Ureter (tissue), 1 donor: ENCODE measurements around the gene SIGLEC15. TPM values are rescaled to one million over a fixed set of nuclear protein-coding genes. Genes with fewer than 3 reads are reported as not detected.
"Not testable (repeated sequence)": the region's sequence is repeated elsewhere in the genome, so short reads cannot be mapped to it uniquely, and the experiment has no call there.

Source experiments
- DNase-seq: peaks from one replicate; pipeline ENCODE4 v3.0.0-alpha.2; 2020; ENCODE audit warnings: low spot score
- total RNA-seq: library from RNA; stranded (reverse); gene quantifications from one replicate; pipeline ENCODE4 v1.2.4, GENCODE V29; 2023
- donor health status: DM: yes; HTN: yes; CAD: no.

Gene SIGLEC15, protein sequence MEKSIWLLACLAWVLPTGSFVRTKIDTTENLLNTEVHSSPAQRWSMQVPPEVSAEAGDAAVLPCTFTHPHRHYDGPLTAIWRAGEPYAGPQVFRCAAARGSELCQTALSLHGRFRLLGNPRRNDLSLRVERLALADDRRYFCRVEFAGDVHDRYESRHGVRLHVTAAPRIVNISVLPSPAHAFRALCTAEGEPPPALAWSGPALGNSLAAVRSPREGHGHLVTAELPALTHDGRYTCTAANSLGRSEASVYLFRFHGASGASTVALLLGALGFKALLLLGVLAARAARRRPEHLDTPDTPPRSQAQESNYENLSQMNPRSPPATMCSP
- total RNA-seq, result 8.4 TPM

DNA sequence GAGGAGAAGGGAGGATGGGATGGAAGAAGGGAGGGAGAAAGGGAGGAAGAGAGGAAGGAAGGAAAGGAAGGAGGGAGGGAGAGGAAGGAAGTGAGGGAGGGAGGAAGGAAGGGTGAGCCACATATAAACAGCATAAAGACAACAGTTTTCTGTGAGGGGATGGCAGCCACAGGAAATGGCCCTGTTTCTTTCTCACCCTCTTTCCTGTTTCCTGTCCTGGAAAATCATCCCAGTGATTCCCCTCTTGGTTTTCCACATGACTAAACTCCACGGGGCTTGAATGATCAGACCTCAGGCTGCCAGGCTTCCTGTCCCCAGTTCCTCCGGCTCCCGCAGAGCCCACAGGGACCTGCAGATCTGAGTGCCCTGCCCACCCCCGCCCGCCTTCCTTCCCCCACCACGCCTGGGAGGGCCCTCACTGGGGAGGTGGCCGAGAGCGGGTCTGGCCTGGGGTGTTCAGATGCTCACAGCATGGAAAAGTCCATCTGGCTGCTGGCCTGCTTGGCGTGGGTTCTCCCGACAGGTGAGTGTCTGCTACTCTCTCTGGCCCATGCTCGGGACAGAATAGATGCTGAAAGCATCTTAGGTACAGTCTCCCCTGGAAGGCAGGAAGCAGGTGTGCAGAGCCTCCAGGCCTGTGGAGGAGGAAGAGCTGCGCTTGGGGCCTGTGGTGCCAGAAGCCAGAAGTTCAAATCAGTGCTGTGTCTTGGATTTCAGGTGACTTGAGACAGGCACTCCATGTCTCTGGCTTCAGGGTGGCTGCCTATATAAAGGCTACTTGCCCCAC, at the start of gene SIGLEC15:
Gene SIGLEC15, plus strand, starts transcription at position 418 of the 787 bp plus-strand sequence. Its CDS starts 54 bp downstream, at position 472.
- DNase-seq, result peak; percentile 39

DNA sequence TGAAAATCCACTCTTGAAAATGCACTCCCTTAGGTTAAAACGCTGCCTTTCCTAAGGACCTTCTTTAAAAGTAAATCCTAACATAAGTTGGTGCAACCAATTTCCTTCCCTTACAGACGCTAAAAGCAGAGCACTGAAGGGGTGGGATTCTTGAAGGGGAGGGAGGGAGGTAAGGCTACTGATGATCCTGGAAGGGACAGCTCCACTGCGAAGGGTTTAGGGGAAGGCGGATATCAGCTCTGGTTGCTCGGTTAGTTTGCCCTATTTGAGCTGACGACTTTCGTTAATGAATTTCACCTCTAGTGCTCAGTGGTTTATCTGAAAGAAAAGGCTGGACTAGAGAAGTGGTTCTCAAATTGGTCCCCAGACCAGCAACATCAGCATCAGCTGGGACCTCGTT, 49.7 kb upstream of the SIGLEC15 start:
- DNase-seq, result no peak

DNA sequence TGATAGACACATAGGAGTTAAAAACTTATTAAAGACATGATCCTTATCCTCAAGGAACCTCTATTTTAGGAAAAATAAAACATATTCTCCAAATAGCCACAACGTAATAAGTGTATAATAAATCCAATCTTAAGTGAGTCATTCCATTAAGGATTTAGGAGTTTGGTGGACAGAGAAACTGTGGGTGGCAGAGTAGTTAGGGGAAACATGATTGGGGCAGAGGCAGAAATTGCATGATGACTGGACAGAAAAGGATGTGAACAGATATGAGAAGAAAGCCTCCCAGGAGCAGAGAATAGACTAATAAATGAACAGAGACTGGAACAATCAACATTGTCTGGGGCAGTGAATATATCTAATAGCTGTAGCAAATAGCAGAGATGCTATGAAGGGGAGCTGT, 48.1 kb upstream of the SIGLEC15 start:
- DNase-seq, result no peak

GRCh38 chr18:45780568-45780967, 44.9 kb upstream of the SIGLEC15 start:
- DNase-seq, result no peak

GRCh38 chr18:45782662-45783061, 42.8 kb upstream of the SIGLEC15 start:
- no peak for DNase-seq

DNA sequence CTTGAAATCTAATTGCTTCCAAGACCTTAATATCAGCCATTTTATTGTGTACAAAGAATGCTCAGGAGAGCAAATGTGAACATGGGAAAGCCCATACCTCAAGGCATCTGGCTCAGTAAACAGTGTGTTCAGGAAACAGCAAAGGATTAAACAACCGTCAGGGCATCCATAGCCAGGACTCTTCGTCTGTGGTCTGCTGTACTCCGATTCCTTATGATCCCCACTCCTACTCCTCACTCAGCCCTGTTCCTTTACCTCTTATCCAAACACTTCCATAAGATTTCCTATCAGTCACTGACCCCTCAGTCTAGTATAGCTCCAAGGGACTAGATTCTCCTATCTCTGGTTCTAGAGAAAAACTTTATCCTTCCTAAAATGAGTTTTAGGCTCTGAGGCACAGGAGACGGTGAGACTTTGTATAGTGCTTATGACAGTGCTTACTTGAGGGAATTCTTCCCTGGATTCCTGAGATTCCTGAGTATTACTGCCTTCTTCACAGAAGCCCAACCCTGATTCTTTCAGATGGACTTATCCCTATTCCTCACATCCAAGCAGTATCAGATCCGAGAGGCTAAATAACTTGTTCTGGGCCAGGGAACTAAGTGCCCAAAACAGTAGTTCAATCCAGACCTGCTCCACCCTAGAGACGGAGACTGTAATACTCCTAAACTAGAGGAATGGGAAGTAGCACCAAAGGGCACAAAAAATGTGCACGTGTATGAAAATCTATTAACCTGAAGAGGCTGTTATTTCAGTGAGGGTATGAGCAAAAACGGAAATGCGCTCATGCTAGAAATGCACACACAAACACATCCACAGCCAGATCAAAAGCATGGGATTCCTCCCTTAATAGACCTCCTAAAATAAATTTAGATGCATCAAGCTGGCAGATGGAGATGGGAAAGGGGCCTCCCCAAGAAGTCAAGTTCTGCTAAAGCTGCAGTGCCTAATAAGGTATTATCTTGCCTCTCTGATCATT, 42.1 kb upstream of the SIGLEC15 start:
- no peak for DNase-seq

GRCh38 chr18:45785134-45785533, 40.3 kb upstream of the SIGLEC15 start:
- no peak for DNase-seq

GRCh38 chr18:45786941-45787340, 38.5 kb upstream of the SIGLEC15 start:
- no peak for DNase-seq

DNA sequence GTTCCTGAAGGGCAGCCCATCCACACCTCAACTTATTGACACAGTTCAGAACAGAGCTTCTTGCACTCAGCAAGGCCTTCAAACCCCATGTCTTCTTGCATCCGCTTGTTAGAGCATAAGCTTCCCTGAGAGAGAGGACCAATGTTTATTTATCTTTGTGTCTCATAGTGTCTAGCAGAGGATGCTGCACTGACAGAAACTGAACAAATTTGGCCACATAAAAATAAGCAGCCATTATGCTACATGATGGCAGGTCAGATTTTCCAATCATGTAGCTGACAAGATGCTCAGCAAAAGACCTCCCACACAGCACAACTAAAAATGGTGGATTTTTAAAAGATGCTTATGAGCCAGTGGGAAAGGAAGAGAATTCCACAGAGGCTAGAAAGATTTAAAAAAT, 38.1 kb upstream of the SIGLEC15 start:
- no peak for DNase-seq

- no peak for DNase-seq
Measured at GRCh38 chr18:45788861-45789260, 36.6 kb upstream of the SIGLEC15 start.

DNA sequence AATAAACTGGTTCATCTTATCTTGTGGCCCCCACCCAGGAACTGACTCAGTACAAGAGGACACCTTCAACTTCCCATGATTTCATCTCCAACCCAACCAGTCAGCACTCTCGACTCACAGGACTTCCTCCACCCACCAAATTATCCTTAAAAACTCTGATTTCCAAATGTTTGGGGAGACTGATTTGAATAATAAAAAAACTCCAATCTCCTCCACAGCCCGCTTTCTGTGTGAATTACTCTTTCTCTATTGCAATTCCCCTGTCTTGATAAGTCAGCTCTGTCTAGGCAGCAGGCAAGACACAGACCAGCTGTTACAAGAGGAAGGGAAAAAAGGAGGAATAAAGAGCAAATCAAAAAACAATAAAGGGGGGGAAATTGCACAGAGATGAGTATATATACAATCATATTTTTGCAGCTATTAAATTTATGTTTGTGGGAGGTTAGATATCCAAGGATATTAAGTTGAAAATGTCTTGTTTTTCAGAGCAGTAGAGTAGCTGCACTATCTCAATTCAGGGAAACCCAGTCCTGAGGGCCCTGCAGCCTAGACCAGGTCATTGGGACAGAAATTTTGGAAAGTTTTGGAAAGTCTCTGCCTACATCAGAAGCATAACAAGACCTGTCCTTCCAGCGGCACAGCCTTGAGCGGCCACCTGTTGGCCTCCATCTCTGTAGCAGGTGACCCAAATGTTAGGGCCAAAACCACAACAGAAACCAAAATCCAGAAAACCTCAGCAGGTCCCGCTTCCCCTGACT, 32.8 kb upstream of the SIGLEC15 start:
- DNase-seq, result no peak

- no peak for DNase-seq
Measured at GRCh38 chr18:45793264-45793965, 32.1 kb upstream of the SIGLEC15 start.

GRCh38 chr18:45801416-45802004, 24.0 kb upstream of the SIGLEC15 start:
- DNase-seq, result no peak

- peak; percentile 73 for DNase-seq
Measured at GRCh38 chr18:45802814-45803492, 22.5 kb upstream of the SIGLEC15 start.

- DNase-seq, result no peak
Measured at GRCh38 chr18:45805551-45805950, 19.9 kb upstream of the SIGLEC15 start.

DNA sequence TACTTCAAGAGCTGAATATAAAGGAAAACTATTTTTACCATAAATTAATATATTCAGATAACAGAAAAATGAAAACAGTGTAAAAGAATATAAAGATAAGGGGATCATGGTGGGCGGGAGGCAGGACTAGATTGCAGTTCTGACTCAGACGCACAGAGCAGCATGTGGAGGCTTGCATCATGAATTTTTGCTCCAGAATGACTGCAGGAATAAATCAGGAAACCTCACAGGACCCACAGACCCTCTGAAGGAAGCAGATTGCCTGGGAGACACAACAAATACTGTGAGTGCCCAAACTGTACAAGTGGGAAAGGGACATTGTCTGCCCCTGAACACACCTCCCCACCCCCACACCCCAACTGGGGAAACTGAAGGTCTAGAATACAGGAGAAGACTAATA, 19.2 kb upstream of the SIGLEC15 start:
- DNase-seq, result no peak

DNA sequence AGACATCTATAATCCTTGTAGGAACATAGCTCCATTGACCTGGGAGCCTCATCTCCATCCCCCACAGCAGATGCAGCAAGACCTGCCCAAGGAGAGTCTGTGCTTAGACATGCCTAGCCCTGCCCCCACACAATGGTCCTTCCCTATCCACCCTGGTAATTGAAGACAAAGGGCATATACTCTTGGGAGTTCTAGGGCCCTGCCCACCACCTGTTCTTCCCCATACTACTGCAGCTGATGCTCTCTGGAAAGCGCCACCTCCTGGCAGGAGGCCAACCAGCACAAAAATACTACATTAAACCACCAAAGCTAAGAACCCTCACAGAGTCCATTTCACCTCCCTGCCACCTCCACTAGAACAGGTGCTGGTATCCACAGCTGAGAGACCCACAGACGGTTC, 18.3 kb upstream of the SIGLEC15 start:
- DNase-seq, result peak; percentile 87

GRCh38 chr18:45814733-45815132, 10.7 kb upstream of the SIGLEC15 start:
- DNase-seq, result not testable (repeated sequence)

- no peak for DNase-seq
Measured at GRCh38 chr18:45817543-45817942, 7.9 kb upstream of the SIGLEC15 start.

GRCh38 chr18:45818765-45819164, 6.7 kb upstream of the SIGLEC15 start:
- DNase-seq, result not testable (repeated sequence)
